ENCODE results near the gene ACTR6. TPM values are rescaled to one million over a fixed set of nuclear protein-coding genes. Genes with fewer than 3 reads are reported as not detected.

The ACTR6 gene
- total RNA-seq, 2 donors from 2014 or later: 10.3 to 32.6 TPM

GRCh38 chr12:100156731-100157426, 43.7 kb upstream of the ACTR6 start:
- Histone ChIP-seq H3K9me3 (no peaks in the 10 kb centered on the region), H3K27me3 (replicated peaks; ENCODE audit: insufficient read depth) (no peaks in the 10 kb centered on the region), H3K4me3 (no peak overlapping the region), H3K27ac (no peak overlapping the region), H3K4me1 (replicated peaks) (no peaks in the 10 kb centered on the region), H3K36me3 (no peaks in the 10 kb centered on the region)
- 73% methylated on average over 9 of the region's 11 CpGs for WGBS
- DNase-seq (ENCODE audit: low spot score): no peak
- TF ChIP-seq POLR2A (IDR thresholded peaks at IDR 0.05) (no peak), POLR2AphosphoS5 (IDR thresholded peaks at IDR 0.05) (no peak)
- TF ChIP-seq, protein P1, sequence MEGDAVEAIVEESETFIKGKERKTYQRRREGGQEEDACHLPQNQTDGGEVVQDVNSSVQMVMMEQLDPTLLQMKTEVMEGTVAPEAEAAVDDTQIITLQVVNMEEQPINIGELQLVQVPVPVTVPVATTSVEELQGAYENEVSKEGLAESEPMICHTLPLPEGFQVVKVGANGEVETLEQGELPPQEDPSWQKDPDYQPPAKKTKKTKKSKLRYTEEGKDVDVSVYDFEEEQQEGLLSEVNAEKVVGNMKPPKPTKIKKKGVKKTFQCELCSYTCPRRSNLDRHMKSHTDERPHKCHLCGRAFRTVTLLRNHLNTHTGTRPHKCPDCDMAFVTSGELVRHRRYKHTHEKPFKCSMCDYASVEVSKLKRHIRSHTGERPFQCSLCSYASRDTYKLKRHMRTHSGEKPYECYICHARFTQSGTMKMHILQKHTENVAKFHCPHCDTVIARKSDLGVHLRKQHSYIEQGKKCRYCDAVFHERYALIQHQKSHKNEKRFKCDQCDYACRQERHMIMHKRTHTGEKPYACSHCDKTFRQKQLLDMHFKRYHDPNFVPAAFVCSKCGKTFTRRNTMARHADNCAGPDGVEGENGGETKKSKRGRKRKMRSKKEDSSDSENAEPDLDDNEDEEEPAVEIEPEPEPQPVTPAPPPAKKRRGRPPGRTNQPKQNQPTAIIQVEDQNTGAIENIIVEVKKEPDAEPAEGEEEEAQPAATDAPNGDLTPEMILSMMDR (IDR thresholded peaks at IDR 0.05): no peak
- intact Hi-C loops (cut with DNase I): no loop called here

DNA sequence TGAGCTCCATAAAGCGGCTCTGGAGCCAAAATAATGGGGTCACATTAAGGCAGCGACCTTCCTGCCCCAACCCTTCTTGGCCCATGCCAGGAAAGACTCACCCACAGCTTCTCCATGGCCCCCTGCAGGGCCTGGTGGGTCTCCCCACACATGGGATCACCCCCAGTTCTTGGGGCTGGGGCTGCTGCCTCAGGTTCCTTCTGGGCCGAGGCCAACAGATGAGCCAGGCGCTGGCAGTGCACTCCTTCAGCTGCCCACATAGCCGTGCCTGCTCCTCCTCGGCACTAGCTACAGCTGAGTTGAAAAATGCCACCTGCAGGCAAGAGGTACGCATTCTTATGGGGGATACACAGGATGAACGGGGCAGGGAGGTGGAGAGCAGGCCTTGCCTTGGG, 43.2 kb upstream of the ACTR6 start:
- H3K36me3 ChIP-seq: no peaks in the 10 kb centered on the region
- intact Hi-C loops (cut with DNase I): no loop called here
- H3K9me3 ChIP-seq: no peaks in the 10 kb centered on the region
- no peak overlapping the region for H3K27ac ChIP-seq
- DNase-seq (ENCODE audit: low spot score): no peak
- WGBS: 90% methylated on average over 8 of the region's 8 CpGs
- H3K4me1 ChIP-seq (replicated peaks): no peaks in the 10 kb centered on the region
- H3K27me3 ChIP-seq (replicated peaks; ENCODE audit: insufficient read depth): no peaks in the 10 kb centered on the region
- TF ChIP-seq, protein P1 (IDR thresholded peaks at IDR 0.05): no peak
- TF ChIP-seq POLR2AphosphoS5 (IDR thresholded peaks at IDR 0.05) (no peak), POLR2A (IDR thresholded peaks at IDR 0.05) (no peak)
- no peak overlapping the region for H3K4me3 ChIP-seq

- Histone ChIP-seq H3K4me3 (no peak overlapping the region), H3K36me3 (no peaks in the 10 kb centered on the region), H3K27ac (no peak overlapping the region), H3K27me3 (replicated peaks; ENCODE audit: insufficient read depth) (no peaks in the 10 kb centered on the region), H3K9me3 (no peaks in the 10 kb centered on the region), H3K4me1 (replicated peaks) (no peaks in the 10 kb centered on the region)
- TF ChIP-seq, protein P1 (IDR thresholded peaks at IDR 0.05): no peak
- TF ChIP-seq POLR2AphosphoS5 (IDR thresholded peaks at IDR 0.05) (no peak), POLR2A (IDR thresholded peaks at IDR 0.05) (no peak)
- intact Hi-C loops (cut with DNase I): no loop called here
- 90% methylated on average over 4 of the region's 4 CpGs for WGBS
- DNase-seq (ENCODE audit: low spot score): no peak
Measured at GRCh38 chr12:100158535-100158934, 42.1 kb upstream of the ACTR6 start.

DNA sequence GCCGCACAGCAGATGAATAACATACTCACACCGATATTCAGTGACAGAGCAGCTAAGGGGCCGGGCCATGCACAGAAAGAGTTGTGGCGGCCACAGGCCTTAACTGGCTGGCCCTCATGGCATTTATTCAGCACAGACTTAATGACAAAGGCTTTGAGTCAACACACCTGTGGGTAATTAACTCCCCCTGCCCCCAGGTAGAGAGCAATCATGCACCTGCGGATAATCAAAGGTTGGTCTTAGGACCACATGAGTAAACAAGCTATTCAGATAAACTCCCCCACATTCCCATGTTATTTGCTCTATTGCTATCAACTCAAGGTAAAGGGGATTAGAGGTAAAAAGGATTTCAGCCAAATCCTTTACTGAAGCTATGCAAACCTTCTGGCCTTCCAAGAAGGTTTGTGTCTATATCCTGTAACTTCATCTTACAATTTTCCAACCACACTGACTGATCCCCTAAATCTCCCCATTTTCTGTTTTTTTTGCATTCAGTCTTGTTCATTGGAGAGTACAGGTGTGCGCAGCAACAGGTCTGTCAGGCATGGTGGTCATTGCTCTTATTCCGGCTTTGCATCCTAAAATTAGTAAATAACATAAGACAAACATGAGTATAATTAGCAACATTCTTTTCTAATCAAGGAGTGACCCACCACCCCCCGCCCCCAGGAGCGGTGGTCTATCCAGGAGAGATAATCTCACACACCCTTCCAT, 41.1 kb upstream of the ACTR6 start:
- WGBS: 87% methylated on average over 9 of the region's 9 CpGs
- H3K4me3 ChIP-seq: no peak overlapping the region
- intact Hi-C loops (cut with DNase I): no loop called here

More for the DNA sequence above, 41.1 kb upstream of the ACTR6 start:
- no peak for DNase-seq (ENCODE audit: low spot score)
- Histone ChIP-seq H3K36me3 (no peaks in the 10 kb centered on the region), H3K9me3 (no peaks in the 10 kb centered on the region), H3K4me1 (replicated peaks) (no peaks in the 10 kb centered on the region), H3K27me3 (replicated peaks; ENCODE audit: insufficient read depth) (no peaks in the 10 kb centered on the region), H3K27ac (no peak overlapping the region)
- TF ChIP-seq POLR2AphosphoS5 (IDR thresholded peaks at IDR 0.05) (no peak), POLR2A (IDR thresholded peaks at IDR 0.05) (no peak)
- TF ChIP-seq, protein P1 (IDR thresholded peaks at IDR 0.05): no peak

Data from prostate gland (tissue), 2 donors.